ENCODE results near the gene EYS. TPM values are rescaled to one million over a fixed set of nuclear protein-coding genes. Genes with fewer than 3 reads are reported as not detected.

The EYS gene
- polyA plus RNA-seq, 1 of the 3 experiments (the other 2 are of a cell fraction) = 0.05 TPM

DNA sequence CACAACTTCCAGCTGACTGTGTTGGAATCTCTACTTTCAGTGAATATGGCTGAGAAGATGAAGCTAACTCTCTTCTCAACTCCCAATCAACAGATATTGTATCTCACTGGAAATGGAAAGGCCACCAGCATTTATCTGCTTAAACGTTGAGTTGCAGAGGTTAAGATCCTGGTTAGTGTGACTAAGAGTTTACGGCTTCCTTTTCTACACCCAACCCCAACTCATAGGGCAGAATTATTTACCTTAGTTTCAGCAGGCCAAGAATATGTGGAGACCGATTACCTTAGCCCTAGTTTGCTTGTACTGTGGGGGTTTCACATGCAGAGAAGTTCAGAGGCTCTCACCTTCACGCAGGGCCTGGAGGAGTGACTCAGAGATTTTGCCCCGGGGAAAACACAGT, 1026.6 kb downstream of the EYS start:
- no peak for DNase-seq
- POLR2A ChIA-PET = no interaction called here

DNA sequence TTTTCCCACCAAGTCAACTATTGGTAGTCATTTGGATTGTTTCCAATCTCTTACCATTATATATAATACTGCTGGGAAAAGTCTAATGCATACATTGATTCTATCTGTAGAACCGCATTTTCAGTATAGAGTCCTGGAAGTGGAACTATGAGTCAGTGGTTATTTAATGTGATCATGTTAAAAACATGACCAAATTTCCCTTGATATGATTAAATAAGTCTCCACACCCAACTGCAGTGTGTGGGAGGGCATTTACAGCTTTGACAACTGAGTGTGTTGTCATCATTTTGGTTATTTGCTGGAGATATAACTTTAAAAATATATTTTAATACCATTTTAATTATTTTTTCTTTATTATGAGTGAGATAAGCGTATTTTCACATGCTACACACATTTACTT, 1027.6 kb downstream of the EYS start:
- Histone ChIP-seq H3K4me1 (ENCODE audit: control insufficient read depth in 1 of 2, insufficient read depth in 2 of 2, low read depth in 1 of 2, low read length in 1 of 2) (no peaks in the 10 kb centered on the region; a peak in 1 of 4 replicates), H3K27ac (ENCODE audit: low read depth in 2 of 2, low read length in 1 of 2) (no peak overlapping the region), H3K4me2 (no peak overlapping the region), H4K20me1 (ENCODE audit: insufficient read depth) (no peaks in the 10 kb centered on the region), H3K9me2 (no peaks in the 10 kb centered on the region), H2AFZ (ENCODE audit: low read depth) (no peak overlapping the region), H3K9me3 (no peaks in the 10 kb centered on the region), H3K79me2 (ENCODE audit: insufficient read depth) (no peaks in the 10 kb centered on the region), H3F3A (replicated peaks; ENCODE audit: insufficient read depth) (no peaks in the 10 kb centered on the region), H3K9ac (no peak overlapping the region), H3K4me3 (ENCODE audit: low read depth in 2 of 2, low read length in 1 of 2) (no peak overlapping the region), H3K36me3 (replicated peaks in 1 of 2; ENCODE audit: control insufficient read depth in 1 of 2, insufficient read depth in 2 of 2, low read length in 1 of 2) (no peaks in the 10 kb centered on the region), H3K27me3 (ENCODE audit: insufficient read depth) (no peaks in the 10 kb centered on the region)
- WGBS (ENCODE audit: low lambda C conversion rate) = 17% methylated on average over 2 of the region's 2 CpGs
- no peak for DNase-seq
- ChIA-PET POLR2A (no interaction called here), CTCF (no interaction called here)
- TF ChIP-seq MEF2A (IDR thresholded peaks at IDR 0.05; ENCODE audit: borderline replicate concordance, low read depth) (no peak), JUND (IDR thresholded peaks at IDR 0.05) (no peak), FOXJ3 (CRISPR knock-in tag; IDR thresholded peaks at IDR 0.05) (no peak), SMC3 (IDR thresholded peaks at IDR 0.05; ENCODE audit: low read depth, low read length) (no peak), EP300 (IDR thresholded peaks at IDR 0.05; ENCODE audit: borderline replicate concordance in 1 of 2, low read depth in 1 of 2, low read length in 1 of 2) (no peak), CHD2 (IDR thresholded peaks at IDR 0.05; ENCODE audit: low read length, partially characterized antibody) (no peak), NFIC (IDR thresholded peaks at IDR 0.05; ENCODE audit: borderline replicate concordance) (no peak), GABPA (IDR thresholded peaks at IDR 0.05; ENCODE audit: low read depth) (no peak), RAD21 (IDR thresholded peaks at IDR 0.05; ENCODE audit: low read length) (no peak), POLR2AphosphoS5 (IDR thresholded peaks at IDR 0.05; ENCODE audit: low read depth, low read length) (no peak)
- TF ChIP-seq, protein P1, sequence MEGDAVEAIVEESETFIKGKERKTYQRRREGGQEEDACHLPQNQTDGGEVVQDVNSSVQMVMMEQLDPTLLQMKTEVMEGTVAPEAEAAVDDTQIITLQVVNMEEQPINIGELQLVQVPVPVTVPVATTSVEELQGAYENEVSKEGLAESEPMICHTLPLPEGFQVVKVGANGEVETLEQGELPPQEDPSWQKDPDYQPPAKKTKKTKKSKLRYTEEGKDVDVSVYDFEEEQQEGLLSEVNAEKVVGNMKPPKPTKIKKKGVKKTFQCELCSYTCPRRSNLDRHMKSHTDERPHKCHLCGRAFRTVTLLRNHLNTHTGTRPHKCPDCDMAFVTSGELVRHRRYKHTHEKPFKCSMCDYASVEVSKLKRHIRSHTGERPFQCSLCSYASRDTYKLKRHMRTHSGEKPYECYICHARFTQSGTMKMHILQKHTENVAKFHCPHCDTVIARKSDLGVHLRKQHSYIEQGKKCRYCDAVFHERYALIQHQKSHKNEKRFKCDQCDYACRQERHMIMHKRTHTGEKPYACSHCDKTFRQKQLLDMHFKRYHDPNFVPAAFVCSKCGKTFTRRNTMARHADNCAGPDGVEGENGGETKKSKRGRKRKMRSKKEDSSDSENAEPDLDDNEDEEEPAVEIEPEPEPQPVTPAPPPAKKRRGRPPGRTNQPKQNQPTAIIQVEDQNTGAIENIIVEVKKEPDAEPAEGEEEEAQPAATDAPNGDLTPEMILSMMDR (IDR thresholded peaks at IDR 0.05) = no peak
- TF ChIP-seq, protein P2, sequence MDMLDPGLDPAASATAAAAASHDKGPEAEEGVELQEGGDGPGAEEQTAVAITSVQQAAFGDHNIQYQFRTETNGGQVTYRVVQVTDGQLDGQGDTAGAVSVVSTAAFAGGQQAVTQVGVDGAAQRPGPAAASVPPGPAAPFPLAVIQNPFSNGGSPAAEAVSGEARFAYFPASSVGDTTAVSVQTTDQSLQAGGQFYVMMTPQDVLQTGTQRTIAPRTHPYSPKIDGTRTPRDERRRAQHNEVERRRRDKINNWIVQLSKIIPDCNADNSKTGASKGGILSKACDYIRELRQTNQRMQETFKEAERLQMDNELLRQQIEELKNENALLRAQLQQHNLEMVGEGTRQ (IDR thresholded peaks at IDR 0.05; ENCODE audit: borderline replicate concordance, low read depth, low read length) = no peak
- TF ChIP-seq, protein P3, sequence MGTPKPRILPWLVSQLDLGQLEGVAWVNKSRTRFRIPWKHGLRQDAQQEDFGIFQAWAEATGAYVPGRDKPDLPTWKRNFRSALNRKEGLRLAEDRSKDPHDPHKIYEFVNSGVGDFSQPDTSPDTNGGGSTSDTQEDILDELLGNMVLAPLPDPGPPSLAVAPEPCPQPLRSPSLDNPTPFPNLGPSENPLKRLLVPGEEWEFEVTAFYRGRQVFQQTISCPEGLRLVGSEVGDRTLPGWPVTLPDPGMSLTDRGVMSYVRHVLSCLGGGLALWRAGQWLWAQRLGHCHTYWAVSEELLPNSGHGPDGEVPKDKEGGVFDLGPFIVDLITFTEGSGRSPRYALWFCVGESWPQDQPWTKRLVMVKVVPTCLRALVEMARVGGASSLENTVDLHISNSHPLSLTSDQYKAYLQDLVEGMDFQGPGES (IDR thresholded peaks at IDR 0.05; ENCODE audit: low read depth, low read length) = no peak

More for the DNA sequence above, 1026.6 kb downstream of the EYS start:
- H2AFZ ChIP-seq (ENCODE audit: low read depth) = no peak overlapping the region
- H3K4me2 ChIP-seq = no peak overlapping the region
- no peaks in the 10 kb centered on the region for H4K20me1 ChIP-seq (ENCODE audit: insufficient read depth)
- no peak overlapping the region for H3K4me3 ChIP-seq (ENCODE audit: low read depth in 2 of 2, low read length in 1 of 2)
- H3K79me2 ChIP-seq (ENCODE audit: insufficient read depth) = no peaks in the 10 kb centered on the region
- H3K27ac ChIP-seq (ENCODE audit: low read depth in 2 of 2, low read length in 1 of 2) = no peak overlapping the region
- no peaks in the 10 kb centered on the region for H3K9me2 ChIP-seq
- TF ChIP-seq, protein P4, sequence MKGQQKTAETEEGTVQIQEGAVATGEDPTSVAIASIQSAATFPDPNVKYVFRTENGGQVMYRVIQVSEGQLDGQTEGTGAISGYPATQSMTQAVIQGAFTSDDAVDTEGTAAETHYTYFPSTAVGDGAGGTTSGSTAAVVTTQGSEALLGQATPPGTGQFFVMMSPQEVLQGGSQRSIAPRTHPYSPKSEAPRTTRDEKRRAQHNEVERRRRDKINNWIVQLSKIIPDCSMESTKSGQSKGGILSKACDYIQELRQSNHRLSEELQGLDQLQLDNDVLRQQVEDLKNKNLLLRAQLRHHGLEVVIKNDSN (IDR thresholded peaks at IDR 0.05; ENCODE audit: borderline replicate concordance, low read depth) = no peak
- TF ChIP-seq, protein P5, sequence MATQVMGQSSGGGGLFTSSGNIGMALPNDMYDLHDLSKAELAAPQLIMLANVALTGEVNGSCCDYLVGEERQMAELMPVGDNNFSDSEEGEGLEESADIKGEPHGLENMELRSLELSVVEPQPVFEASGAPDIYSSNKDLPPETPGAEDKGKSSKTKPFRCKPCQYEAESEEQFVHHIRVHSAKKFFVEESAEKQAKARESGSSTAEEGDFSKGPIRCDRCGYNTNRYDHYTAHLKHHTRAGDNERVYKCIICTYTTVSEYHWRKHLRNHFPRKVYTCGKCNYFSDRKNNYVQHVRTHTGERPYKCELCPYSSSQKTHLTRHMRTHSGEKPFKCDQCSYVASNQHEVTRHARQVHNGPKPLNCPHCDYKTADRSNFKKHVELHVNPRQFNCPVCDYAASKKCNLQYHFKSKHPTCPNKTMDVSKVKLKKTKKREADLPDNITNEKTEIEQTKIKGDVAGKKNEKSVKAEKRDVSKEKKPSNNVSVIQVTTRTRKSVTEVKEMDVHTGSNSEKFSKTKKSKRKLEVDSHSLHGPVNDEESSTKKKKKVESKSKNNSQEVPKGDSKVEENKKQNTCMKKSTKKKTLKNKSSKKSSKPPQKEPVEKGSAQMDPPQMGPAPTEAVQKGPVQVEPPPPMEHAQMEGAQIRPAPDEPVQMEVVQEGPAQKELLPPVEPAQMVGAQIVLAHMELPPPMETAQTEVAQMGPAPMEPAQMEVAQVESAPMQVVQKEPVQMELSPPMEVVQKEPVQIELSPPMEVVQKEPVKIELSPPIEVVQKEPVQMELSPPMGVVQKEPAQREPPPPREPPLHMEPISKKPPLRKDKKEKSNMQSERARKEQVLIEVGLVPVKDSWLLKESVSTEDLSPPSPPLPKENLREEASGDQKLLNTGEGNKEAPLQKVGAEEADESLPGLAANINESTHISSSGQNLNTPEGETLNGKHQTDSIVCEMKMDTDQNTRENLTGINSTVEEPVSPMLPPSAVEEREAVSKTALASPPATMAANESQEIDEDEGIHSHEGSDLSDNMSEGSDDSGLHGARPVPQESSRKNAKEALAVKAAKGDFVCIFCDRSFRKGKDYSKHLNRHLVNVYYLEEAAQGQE (IDR thresholded peaks at IDR 0.05; ENCODE audit: low read depth, low read length) = no peak
- TF ChIP-seq NFIC (IDR thresholded peaks at IDR 0.05; ENCODE audit: borderline replicate concordance) (no peak), ELF1 (IDR thresholded peaks at IDR 0.05) (no peak), POLR2AphosphoS5 (IDR thresholded peaks at IDR 0.05; ENCODE audit: low read depth, low read length) (no peak), EZH2phosphoT487 (IDR thresholded peaks at IDR 0.05; ENCODE audit: borderline replicate concordance, low read depth) (no peak), GATA2 (CRISPR knock-in tag; IDR thresholded peaks at IDR 0.05) (no peak), YY1 (IDR thresholded peaks at IDR 0.05; ENCODE audit: low read depth) (no peak), SIN3A (IDR thresholded peaks at IDR 0.05; ENCODE audit: borderline replicate concordance, low read depth, low read length) (no peak), TAF1 (IDR thresholded peaks at IDR 0.05; ENCODE audit: borderline replicate concordance, low read depth, low read length) (no peak), CHD2 (IDR thresholded peaks at IDR 0.05; ENCODE audit: low read length, partially characterized antibody) (no peak), RCOR1 (IDR thresholded peaks at IDR 0.05; ENCODE audit: low read length) (no peak)
- CTCF ChIA-PET = no interaction called here
- H3K4me1 ChIP-seq (ENCODE audit: control insufficient read depth in 1 of 2, insufficient read depth in 2 of 2, low read depth in 1 of 2, low read length in 1 of 2) = no peaks in the 10 kb centered on the region; a peak in 1 of 4 replicates
- WGBS (ENCODE audit: low lambda C conversion rate) = 46% methylated on average over 5 of the region's 5 CpGs
- H3K9me3 ChIP-seq = no peaks in the 10 kb centered on the region
- no peak overlapping the region for H3K9ac ChIP-seq
- no peaks in the 10 kb centered on the region for H3F3A ChIP-seq (replicated peaks; ENCODE audit: insufficient read depth)
- H3K27me3 ChIP-seq (ENCODE audit: insufficient read depth) = no peaks in the 10 kb centered on the region
- H3K36me3 ChIP-seq (replicated peaks in 1 of 2; ENCODE audit: control insufficient read depth in 1 of 2, insufficient read depth in 2 of 2, low read length in 1 of 2) = no peaks in the 10 kb centered on the region

All from SK-N-SH (cell line).